GM12878 (cell line): ENCODE data around the gene CNNM4. TPM values are rescaled to one million over a fixed set of nuclear protein-coding genes. Genes with fewer than 3 reads are reported as not detected.
A peak's percentile ranks its signal among the peaks of the same experiment; 100 is the strongest.

Experiments used
- BCL11A ChIP-seq: IDR thresholded peaks from 2 replicates; pipeline ENCODE4 v1.6.1; 2011; ENCODE audit warnings: low read depth, low read length
- CBFB ChIP-seq: IDR thresholded peaks from 2 replicates; pipeline ENCODE4 v1.6.1; 2016; ENCODE audit warnings: antibody characterized with exemption, low read depth
- CBX5 ChIP-seq: sonication (generic); IDR thresholded peaks from 2 replicates; pipeline ENCODE4 v1.6.1; 2016; ENCODE audit warnings: low read depth, moderate library complexity, mild to moderate bottlenecking, inconsistent platforms
- EGR1 ChIP-seq, 2 experiments: IDR thresholded peaks; 1 replicate in 1 of 2; 2 replicates in 1 of 2; pipeline ENCODE4 v1.6.1; 2011 to 2012; ENCODE audit warnings: low read depth in 2 of 2, low read length in 2 of 2, borderline replicate concordance in 1 of 2, mild to moderate bottlenecking in 1 of 2, moderate library complexity in 1 of 2
- FOS ChIP-seq: IDR thresholded peaks from 3 replicates; pipeline ENCODE4 v1.6.1; 2011; ENCODE audit warnings: borderline replicate concordance; ENCODE audit not compliant: insufficient read length; ENCODE audit errors: extremely low read depth
- FOXK2 ChIP-seq: fragments of 450-650 bp; IDR thresholded peaks from 2 replicates; pipeline ENCODE4 v1.6.1; 2017; ENCODE audit warnings: mild to moderate bottlenecking, moderate library complexity
- IKZF1 ChIP-seq: fragments of 450-650 bp; conservative IDR thresholded peaks from 2 replicates; pipeline ENCODE4 v1.6.1; 2017; ENCODE audit warnings: antibody characterized with exemption, mild to moderate bottlenecking
- JUNB ChIP-seq: IDR thresholded peaks from 2 replicates; pipeline ENCODE4 v1.6.1; 2016; ENCODE audit warnings: antibody characterized with exemption, mild to moderate bottlenecking
- MEF2A ChIP-seq: IDR thresholded peaks from 2 replicates; pipeline ENCODE4 v1.6.1; 2011; ENCODE audit warnings: low read depth, mild to moderate bottlenecking, low read length, moderate library complexity; ENCODE audit not compliant: insufficient read depth
- MEF2B ChIP-seq: fragments of 450-650 bp; IDR thresholded peaks from 2 replicates; pipeline ENCODE4 v1.6.1; 2018; ENCODE audit warnings: mild to moderate bottlenecking, moderate library complexity; ENCODE audit not compliant: partially characterized antibody, poor library complexity, severe bottlenecking
- MTA2 ChIP-seq: fragments of 450-650 bp; IDR thresholded peaks from 2 replicates; pipeline ENCODE4 v1.6.1; 2016; ENCODE audit warnings: low read depth, mild to moderate bottlenecking, moderate library complexity
- NBN ChIP-seq: fragments of 450-650 bp; IDR thresholded peaks from 2 replicates; pipeline ENCODE4 v1.6.1; 2016
- NFYA ChIP-seq: IDR thresholded peaks from 2 replicates; pipeline ENCODE4 v1.6.1; 2011; ENCODE audit warnings: low read depth, mild to moderate bottlenecking, low read length, improper control_type of control experiment, borderline replicate concordance
- POLR2A ChIP-seq: IDR thresholded peaks from 2 replicates; pipeline ENCODE4 v1.6.1; 2011; ENCODE audit warnings: low read depth, mild to moderate bottlenecking, low read length
- POLR2AphosphoS2 ChIP-seq: IDR thresholded peaks from 2 replicates; pipeline ENCODE4 v1.6.1; 2011; ENCODE audit warnings: low read depth, mild to moderate bottlenecking, low read length, improper control_type of control experiment, moderate library complexity
- RAD51 ChIP-seq: fragments of 450-650 bp; IDR thresholded peaks from 2 replicates; pipeline ENCODE4 v1.6.1; 2016; ENCODE audit warnings: moderate library complexity, mild to moderate bottlenecking, inconsistent platforms
- RB1 ChIP-seq: fragments of 450-650 bp; formaldehyde crosslinking; IDR thresholded peaks from 2 replicates; pipeline ENCODE4 v1.6.1; 2017; ENCODE audit warnings: mild to moderate bottlenecking, borderline replicate concordance
- SPI1 ChIP-seq: IDR thresholded peaks from 2 replicates; pipeline ENCODE4 v1.6.1; 2011; ENCODE audit warnings: low read depth, mild to moderate bottlenecking, low read length, moderate library complexity, borderline replicate concordance; ENCODE audit not compliant: insufficient read depth
- STAT1 ChIP-seq: fragments of 450-650 bp; conservative IDR thresholded peaks from 2 replicates; pipeline ENCODE4 v1.6.1; 2014; ENCODE audit warnings: antibody characterized with exemption, mild to moderate bottlenecking
- TCF7 ChIP-seq: IDR thresholded peaks from 2 replicates; pipeline ENCODE4 v1.6.1; 2014; ENCODE audit warnings: antibody characterized with exemption, borderline replicate concordance
- YY1 ChIP-seq: IDR thresholded peaks from 2 replicates; pipeline ENCODE4 v1.6.1; 2011; ENCODE audit warnings: low read depth, mild to moderate bottlenecking, low read length
- ZBTB11 ChIP-seq: fragments of 450-650 bp; formaldehyde crosslinking; IDR thresholded peaks from 2 replicates; pipeline ENCODE4 v1.5.0; 2022; ENCODE audit warnings: mild to moderate bottlenecking, missing genetic modification characterization
- ZNF207 ChIP-seq: fragments of 450-650 bp; IDR thresholded peaks from 2 replicates; pipeline ENCODE4 v1.6.1; 2014; ENCODE audit warnings: antibody characterized with exemption, mild to moderate bottlenecking, borderline replicate concordance
- polyA plus RNA-seq, 11 experiments: library from polyadenylated mRNA; depleted of rRNA in 4 of 11; unstranded in 6 of 11; stranded (reverse) in 5 of 11; fragments of >200 nt; fragmentation: Nextera tagmentation in 4 of 11; fragmentation: Illumina TruSeq in 1 of 11; extraction: Ambion mirVana in 4 of 11; extraction: Trizol in 1 of 11; gene quantifications; 1 replicate in 1 of 11; 2 replicates in 10 of 11; pipeline versions ENCODE4 v1.2.1 to v1.2.3, GENCODE V29; 2011 to 2016; ENCODE audit warnings: inconsistent platforms in 2 of 11, missing spikeins in 2 of 11, low read depth in 1 of 11
- total RNA-seq, 4 experiments: library from RNA; depleted of rRNA in 3 of 4; stranded (reverse); fragments of >200 nt in 3 of 4; fragmentation: Illumina TruSeq in 1 of 4; extraction: Trizol in 1 of 4; gene quantifications; 2 replicates each; pipeline versions ENCODE4 v1.2.1 to v1.2.3, GENCODE V29; 2013 to 2021
- TF ChIP-seq, protein P1 (sequence below): IDR thresholded peaks from 2 replicates; pipeline ENCODE4 v1.6.1; 2012; ENCODE audit warnings: low read depth, low read length, improper control_type of control experiment
- TF ChIP-seq, protein P2 (sequence below): IDR thresholded peaks from 2 replicates; pipeline ENCODE4 v1.6.1; 2012; ENCODE audit warnings: low read length, inconsistent platforms

CNNM4 gene
- total and polyA plus RNA-seq, 10 of the 15 experiments (the other 5 are each of a cell fraction or from before 2014, with no cell fraction given), result 2.4 to 13.8 (median 8.1) TPM

- TF ChIP-seq ZNF207 (no peak), RAD51 (peak; percentile 92), CBFB (no peak; the same call in 1 of the 2 replicates), IKZF1 (peak; percentile 83), NBN (no peak), JUNB (no peak), MTA2 (peak; percentile 63), RB1 (no peak), EGR1 (IDR thresholded peaks at IDR 0.05; ENCODE audit: borderline replicate concordance in 1 of 2, low read depth in 2 of 2, low read length in 2 of 2) (no peak), BCL11A (0 out of 2 replicates have a peak, but pooled peaks have one; percentile 4), CBX5 (no peak), MEF2A (no peak), FOS (no peak), POLR2A (peak; percentile 25; the same call in 1 of the 2 replicates), STAT1 (no peak), TCF7 (no peak), SPI1 (no peak), NFYA (no peak), POLR2AphosphoS2 (no peak), MEF2B (peak; percentile 44), FOXK2 (no peak), YY1 (peak; percentile 64), ZBTB11 (no peak)
- TF ChIP-seq, protein P1, sequence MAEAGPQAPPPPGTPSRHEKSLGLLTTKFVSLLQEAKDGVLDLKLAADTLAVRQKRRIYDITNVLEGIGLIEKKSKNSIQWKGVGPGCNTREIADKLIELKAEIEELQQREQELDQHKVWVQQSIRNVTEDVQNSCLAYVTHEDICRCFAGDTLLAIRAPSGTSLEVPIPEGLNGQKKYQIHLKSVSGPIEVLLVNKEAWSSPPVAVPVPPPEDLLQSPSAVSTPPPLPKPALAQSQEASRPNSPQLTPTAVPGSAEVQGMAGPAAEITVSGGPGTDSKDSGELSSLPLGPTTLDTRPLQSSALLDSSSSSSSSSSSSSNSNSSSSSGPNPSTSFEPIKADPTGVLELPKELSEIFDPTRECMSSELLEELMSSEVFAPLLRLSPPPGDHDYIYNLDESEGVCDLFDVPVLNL, result no peak
- TF ChIP-seq, protein P2, sequence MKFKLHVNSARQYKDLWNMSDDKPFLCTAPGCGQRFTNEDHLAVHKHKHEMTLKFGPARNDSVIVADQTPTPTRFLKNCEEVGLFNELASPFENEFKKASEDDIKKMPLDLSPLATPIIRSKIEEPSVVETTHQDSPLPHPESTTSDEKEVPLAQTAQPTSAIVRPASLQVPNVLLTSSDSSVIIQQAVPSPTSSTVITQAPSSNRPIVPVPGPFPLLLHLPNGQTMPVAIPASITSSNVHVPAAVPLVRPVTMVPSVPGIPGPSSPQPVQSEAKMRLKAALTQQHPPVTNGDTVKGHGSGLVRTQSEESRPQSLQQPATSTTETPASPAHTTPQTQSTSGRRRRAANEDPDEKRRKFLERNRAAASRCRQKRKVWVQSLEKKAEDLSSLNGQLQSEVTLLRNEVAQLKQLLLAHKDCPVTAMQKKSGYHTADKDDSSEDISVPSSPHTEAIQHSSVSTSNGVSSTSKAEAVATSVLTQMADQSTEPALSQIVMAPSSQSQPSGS, result no peak
Observed at GRCh38 chr2:96773922-96774321, 13.2 kb downstream of the CNNM4 start (continued).
